ENCODE measurements around the gene ZNF700.

GRCh38 chr19:11978492-11979100 lies 53.7 kb downstream of the ZNF700 start:
- TF ChIP-seq SMC3 (conservative IDR thresholded peaks at IDR 0.05; ENCODE audit: poor library complexity) (no peak), EZH2 (IDR thresholded peaks at IDR 0.05; ENCODE audit: borderline replicate concordance, insufficient read depth, low read length, poor library complexity, severe bottlenecking) (no peak)

Data from neural cell (in vitro differentiated cells).